Measurements from ENCODE around the gene PTPRN2.

DNA sequence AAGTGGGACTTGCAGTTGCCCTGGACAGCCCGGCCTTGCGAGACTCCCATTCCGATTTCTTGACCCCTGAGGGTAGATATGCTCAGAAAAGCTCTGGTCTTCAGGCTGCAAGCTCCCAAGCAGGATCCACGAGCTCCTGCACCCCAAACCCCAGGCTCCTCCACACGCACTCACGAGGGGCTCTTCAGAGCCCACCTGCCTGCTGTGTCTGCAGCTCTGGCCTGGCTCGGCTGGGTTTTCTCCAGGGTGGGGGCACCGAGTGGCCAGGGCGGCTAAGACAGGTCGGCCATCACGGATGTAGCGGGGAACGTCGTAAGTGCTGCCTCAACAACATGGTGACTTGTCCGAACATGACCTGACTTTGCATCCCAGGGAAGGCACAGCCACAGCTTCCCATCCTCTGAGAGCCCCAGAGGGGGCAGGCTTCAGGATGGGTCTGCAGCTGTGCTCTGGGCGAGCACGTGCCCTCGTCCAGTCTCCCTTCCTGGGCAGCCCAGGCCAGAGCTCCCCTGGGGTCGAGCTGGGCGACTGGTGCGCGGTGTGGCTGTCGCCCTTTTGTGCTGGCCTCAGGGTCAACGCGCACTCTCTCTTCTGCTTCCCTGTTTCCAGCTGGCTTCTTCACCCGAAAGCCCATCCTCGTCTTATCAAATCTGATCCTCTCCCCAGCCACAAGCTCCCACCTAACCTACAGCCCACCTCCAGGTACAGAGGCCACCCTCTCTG, 835.5 kb downstream of the PTPRN2 start:
- TF ChIP-seq, protein P1, sequence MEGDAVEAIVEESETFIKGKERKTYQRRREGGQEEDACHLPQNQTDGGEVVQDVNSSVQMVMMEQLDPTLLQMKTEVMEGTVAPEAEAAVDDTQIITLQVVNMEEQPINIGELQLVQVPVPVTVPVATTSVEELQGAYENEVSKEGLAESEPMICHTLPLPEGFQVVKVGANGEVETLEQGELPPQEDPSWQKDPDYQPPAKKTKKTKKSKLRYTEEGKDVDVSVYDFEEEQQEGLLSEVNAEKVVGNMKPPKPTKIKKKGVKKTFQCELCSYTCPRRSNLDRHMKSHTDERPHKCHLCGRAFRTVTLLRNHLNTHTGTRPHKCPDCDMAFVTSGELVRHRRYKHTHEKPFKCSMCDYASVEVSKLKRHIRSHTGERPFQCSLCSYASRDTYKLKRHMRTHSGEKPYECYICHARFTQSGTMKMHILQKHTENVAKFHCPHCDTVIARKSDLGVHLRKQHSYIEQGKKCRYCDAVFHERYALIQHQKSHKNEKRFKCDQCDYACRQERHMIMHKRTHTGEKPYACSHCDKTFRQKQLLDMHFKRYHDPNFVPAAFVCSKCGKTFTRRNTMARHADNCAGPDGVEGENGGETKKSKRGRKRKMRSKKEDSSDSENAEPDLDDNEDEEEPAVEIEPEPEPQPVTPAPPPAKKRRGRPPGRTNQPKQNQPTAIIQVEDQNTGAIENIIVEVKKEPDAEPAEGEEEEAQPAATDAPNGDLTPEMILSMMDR (IDR thresholded peaks at IDR 0.05): no peak
- no peak for TF ChIP-seq ZFX (IDR thresholded peaks at IDR 0.05; ENCODE audit: borderline replicate concordance)
